ENCODE measurements around the gene ATP2B3. TPM values are rescaled to one million over a fixed set of nuclear protein-coding genes. Genes with fewer than 3 reads are reported as not detected.

ATP2B3 gene
- total RNA-seq, 6 donors from 2014 or later: 0.10 to 0.55 (median 0.33) TPM; not detected in 2

GRCh38 chrX:153608376-153608775 lies 90.9 kb downstream of the ATP2B3 start:
- Histone ChIP-seq H3K4me1 (peaks cover 0 to 12% (median 9%) of the 10 kb centered on the region in 4 donors), H3K36me3 (no peaks in the 10 kb centered on the region), H3K27ac (no peak overlapping the region), H3K4me3 (no peak overlapping the region), H3K27me3 (peaks cover 0 to 8% (median 0%) of the 10 kb centered on the region in 4 donors), H3K9me3 (no peaks in the 10 kb centered on the region)
- no peak for TF ChIP-seq POLR2A (IDR thresholded peaks at IDR 0.05)
- TF ChIP-seq POLR2AphosphoS5 (IDR thresholded peaks at IDR 0.05): no peak
- no peak for TF ChIP-seq CTCF (IDR thresholded peaks at IDR 0.05)
- TF ChIP-seq EP300 (IDR thresholded peaks at IDR 0.05): no peak
- 81 to 100% methylated on average over 2 of the region's 2 CpGs for WGBS, 2 donors
- peak in 1 of 2 donors; percentile 31 for ATAC-seq (ENCODE audit: low FRiP score in 2 of 2)
- no peak for DNase-seq

GRCh38 chrX:153608806-153609205 lies 91.4 kb downstream of the ATP2B3 start:
- no peak for DNase-seq
- no peak for ATAC-seq (ENCODE audit: low FRiP score in 2 of 2)
- peaks cover 0 to 8% (median 0%) of the 10 kb centered on the region in 4 donors for H3K27me3 ChIP-seq

GRCh38 chrX:153609917-153610835 lies 92.7 kb downstream of the ATP2B3 start:
- no peak overlapping the region for H3K27ac ChIP-seq
- DNase-seq (peak; percentile 47 to 94), ATAC-seq (ENCODE audit: low FRiP score in 2 of 2) (peak; percentile 79 to 95)
- H3K4me3 ChIP-seq: peak overlapping the region in 3 of 4 donors; percentile 35 to 52 (median 42)
- H3K9me3 ChIP-seq: no peaks in the 10 kb centered on the region
- peaks cover 0 to 8% (median 0%) of the 10 kb centered on the region in 4 donors for H3K27me3 ChIP-seq
- no peak for TF ChIP-seq POLR2A (IDR thresholded peaks at IDR 0.05)
- peak; percentile 64 to 83 (median 78) for TF ChIP-seq CTCF (IDR thresholded peaks at IDR 0.05)
- H3K36me3 ChIP-seq: no peaks in the 10 kb centered on the region
- peaks cover 0 to 12% (median 9%) of the 10 kb centered on the region in 4 donors for H3K4me1 ChIP-seq
- WGBS, 2 donors: 32 to 38% methylated on average over 3 to 45 of the region's 63 CpGs

More at GRCh38 chrX:153608806-153609205, 91.4 kb downstream of the ATP2B3 start:
- peaks cover 0 to 12% (median 9%) of the 10 kb centered on the region in 4 donors for H3K4me1 ChIP-seq
- H3K4me3 ChIP-seq: no peak overlapping the region
- no peaks in the 10 kb centered on the region for H3K36me3 ChIP-seq
- no peak overlapping the region for H3K27ac ChIP-seq
- WGBS, 2 donors: 54 to 58% methylated on average over 4 of the region's 4 CpGs
- H3K9me3 ChIP-seq: no peaks in the 10 kb centered on the region
- no peak for TF ChIP-seq POLR2A (IDR thresholded peaks at IDR 0.05)
- TF ChIP-seq CTCF (IDR thresholded peaks at IDR 0.05): no peak
- TF ChIP-seq EP300 (IDR thresholded peaks at IDR 0.05): no peak
- no peak for TF ChIP-seq POLR2AphosphoS5 (IDR thresholded peaks at IDR 0.05)

- TF ChIP-seq EP300 (IDR thresholded peaks at IDR 0.05) (no peak), POLR2A (IDR thresholded peaks at IDR 0.05) (no peak), CTCF (IDR thresholded peaks at IDR 0.05) (no peak), POLR2AphosphoS5 (IDR thresholded peaks at IDR 0.05) (no peak)
- Histone ChIP-seq H3K4me3 (peak overlapping the region in 1 of 4 donors; percentile 42), H3K27me3 (peaks cover 0 to 8% (median 0%) of the 10 kb centered on the region in 4 donors), H3K36me3 (no peaks in the 10 kb centered on the region), H3K27ac (no peak overlapping the region), H3K9me3 (no peaks in the 10 kb centered on the region), H3K4me1 (peaks cover 0 to 12% (median 9%) of the 10 kb centered on the region in 4 donors)
- ATAC-seq (ENCODE audit: low FRiP score in 2 of 2): no peak
- DNase-seq: no peak
- WGBS, 2 donors: 74 to 80% methylated on average over 3 to 9 of the region's 9 CpGs
Measured at GRCh38 chrX:153610836-153611213, 93.4 kb downstream of the ATP2B3 start.

Data from upper lobe of left lung (tissue), 6 donors.